Measurements from ENCODE around the gene SERGEF. TPM values are rescaled to one million over a fixed set of nuclear protein-coding genes. Genes with fewer than 3 reads are reported as not detected.

Gene SERGEF
- total RNA-seq, 3 donors from 2014 or later = 17.6 to 22.5 (median 18.6) TPM

DNA sequence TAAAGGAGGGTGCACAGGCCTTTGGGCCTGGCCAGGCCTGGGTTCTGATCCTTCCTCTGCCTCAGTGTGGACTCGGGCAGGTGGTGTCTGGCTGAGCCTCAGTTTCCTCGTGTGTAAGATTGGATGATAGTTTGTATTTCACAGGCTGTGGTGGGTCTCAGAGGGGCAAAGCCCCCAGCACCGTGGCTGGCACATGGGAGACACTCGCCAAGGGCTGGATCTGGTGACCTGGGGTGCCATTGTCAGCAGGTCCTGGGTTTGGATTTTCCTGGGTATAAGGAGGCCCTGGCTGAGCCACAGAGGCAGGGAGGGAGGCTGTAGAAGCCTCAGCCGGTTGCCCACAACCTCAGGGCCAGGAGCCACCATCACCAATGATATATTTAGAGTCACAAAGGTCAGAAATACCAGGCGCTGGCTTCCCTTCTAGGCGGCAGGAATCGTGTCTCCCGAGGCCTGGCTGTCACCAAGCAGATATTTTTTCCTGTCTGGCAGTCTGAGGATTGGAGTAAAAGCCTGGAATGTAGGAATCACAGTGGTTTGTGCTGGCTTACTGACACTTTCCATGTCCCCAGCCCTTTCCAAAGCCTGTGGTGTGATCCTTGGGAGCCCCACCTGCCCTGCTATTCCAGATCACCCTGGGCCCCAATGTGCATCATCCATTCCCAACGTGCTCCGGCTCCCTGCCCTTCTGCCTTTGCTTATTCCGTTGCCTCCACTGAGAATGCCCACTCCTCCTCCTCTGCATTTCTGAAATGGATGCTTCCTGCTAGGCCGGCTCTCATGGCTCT, 262.6 kb downstream of the SERGEF start:
- DNase-seq (no peak), ATAC-seq (no peak)
- Mint-ChIP-seq H3K36me3 (ENCODE audit: insufficient read depth) (no peaks in the 10 kb centered on the region), H3K9me3 (no peaks in the 10 kb centered on the region), H3K4me3 (no peak overlapping the region), H3K4me1 (ENCODE audit: low read depth) (no peaks in the 10 kb centered on the region), H3K27me3 (ENCODE audit: low read depth) (peaks cover 12% of the 10 kb centered on the region)

DNA sequence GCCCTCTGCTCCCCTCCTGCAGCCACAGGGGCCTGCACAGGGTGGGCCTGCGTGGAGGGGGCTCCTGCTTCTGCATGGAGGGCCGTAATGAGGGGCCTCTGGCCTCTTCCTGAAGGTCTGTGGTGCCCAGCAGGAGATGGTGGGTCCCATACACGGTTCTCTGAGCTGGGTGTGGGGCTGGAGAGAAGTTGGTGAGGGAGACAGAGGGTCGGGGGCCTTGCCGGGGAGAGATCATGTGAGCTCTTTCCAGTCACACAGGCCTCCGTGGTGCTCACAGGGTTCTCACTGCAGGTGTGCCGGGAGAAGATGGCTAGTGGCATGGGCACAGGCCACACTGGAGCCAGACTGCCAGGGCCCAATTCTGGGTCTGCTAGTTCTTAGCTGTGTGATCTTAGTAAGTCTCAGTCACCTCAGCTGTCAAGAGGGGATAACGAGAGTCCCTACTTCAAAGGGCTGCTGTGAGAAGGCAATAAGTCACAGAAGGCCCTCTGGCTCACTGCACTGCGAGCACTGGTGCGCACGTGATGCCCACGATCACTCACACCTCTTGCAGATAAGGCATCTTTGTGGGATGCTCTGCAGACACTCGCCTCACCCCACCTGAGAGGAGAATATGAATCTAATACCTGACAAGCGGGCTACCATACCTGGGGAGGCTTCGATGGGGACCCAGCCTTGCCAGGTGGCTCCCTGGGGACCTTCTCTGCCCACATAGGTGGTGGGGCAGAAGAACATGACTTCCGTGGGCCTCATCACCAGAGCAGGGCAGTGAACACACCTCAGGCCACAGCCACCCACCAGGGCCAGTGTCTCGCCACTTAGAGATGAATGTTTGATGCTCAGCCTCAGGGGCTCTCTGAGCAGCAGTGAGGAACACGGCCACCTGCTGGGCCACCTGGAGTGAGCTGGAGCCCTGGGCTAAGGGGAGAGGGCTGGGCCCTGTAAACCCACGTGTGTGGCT, 263.8 kb downstream of the SERGEF start:
- H3K9me3 Mint-ChIP-seq = no peaks in the 10 kb centered on the region
- no peak overlapping the region for H3K4me3 Mint-ChIP-seq
- H3K4me1 Mint-ChIP-seq (ENCODE audit: low read depth) = no peaks in the 10 kb centered on the region
- ATAC-seq (no peak), DNase-seq (no peak)
- H3K36me3 Mint-ChIP-seq (ENCODE audit: insufficient read depth) = no peaks in the 10 kb centered on the region
- peaks cover 18% of the 10 kb centered on the region for H3K27me3 Mint-ChIP-seq (ENCODE audit: low read depth)

DNA sequence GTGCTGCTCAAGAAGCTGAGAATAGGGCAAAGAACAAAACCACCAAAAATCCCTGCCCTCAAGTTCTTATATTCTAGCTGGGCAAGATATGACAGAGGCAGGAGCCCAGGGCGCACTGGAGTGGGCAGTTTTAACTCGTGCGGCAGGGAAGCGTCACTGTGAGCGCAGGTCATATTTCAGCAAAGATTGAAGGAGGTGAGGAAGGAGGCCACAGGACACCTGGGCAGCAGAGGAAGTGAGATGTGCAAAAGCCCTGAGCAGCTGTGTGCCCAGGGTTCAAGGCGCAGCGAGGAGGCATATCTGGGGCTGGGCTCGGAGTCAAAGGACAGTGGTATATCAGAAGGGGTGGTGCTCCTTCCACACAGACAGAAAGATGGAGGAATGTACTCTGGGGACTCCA, 264.8 kb downstream of the SERGEF start:
- Mint-ChIP-seq H3K4me1 (ENCODE audit: low read depth) (no peaks in the 10 kb centered on the region), H3K9me3 (no peaks in the 10 kb centered on the region), H3K36me3 (ENCODE audit: insufficient read depth) (no peaks in the 10 kb centered on the region), H3K27me3 (ENCODE audit: low read depth) (peaks cover 14% of the 10 kb centered on the region), H3K4me3 (no peak overlapping the region)
- ATAC-seq (no peak), DNase-seq (no peak)

DNA sequence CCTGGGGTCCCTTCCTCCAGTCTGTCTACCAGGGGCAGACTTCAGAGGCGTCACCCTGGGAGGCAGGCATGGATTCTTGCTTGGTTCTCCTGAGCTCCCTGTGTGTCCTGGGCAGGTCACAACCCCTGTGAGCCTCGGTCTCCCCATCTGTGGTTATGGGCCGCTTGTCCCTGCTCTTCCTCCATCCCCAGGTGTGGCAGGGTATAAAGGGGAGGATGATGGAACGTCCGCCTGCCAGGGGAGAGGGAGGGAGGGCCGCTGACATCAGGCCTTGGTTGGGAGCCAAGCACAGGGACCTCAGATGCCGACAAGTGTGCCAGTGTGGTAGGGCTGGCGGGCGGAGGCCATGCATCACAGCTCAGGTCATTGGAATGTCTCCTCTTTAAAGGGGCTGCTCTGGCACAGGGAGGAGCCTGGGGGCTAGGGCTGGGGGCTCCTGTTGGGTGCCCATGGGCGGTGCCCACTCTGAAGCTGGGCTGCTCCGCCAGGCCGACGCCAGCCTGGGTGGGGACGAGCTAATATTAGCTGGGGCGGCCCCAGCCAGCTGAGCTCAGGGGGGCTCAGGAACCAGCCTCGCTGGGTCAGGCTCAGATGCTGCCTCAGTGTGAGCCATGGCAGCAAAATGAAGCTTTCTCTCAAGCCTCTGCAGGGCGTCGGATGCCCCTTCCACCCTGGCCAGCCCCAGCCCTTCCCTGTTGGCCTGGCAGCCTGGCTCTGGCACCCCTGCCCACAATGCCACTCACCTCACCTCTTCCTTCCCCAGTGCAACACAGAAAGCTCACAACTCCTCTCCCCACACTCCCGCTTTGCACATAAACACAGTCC, 265.5 kb downstream of the SERGEF start:
- Mint-ChIP-seq H3K36me3 (ENCODE audit: insufficient read depth) (no peaks in the 10 kb centered on the region), H3K4me3 (no peak overlapping the region), H3K4me1 (ENCODE audit: low read depth) (no peaks in the 10 kb centered on the region), H3K9me3 (no peaks in the 10 kb centered on the region), H3K27me3 (ENCODE audit: low read depth) (peaks cover 14% of the 10 kb centered on the region)
- ATAC-seq (no peak), DNase-seq (no peak)

DNA sequence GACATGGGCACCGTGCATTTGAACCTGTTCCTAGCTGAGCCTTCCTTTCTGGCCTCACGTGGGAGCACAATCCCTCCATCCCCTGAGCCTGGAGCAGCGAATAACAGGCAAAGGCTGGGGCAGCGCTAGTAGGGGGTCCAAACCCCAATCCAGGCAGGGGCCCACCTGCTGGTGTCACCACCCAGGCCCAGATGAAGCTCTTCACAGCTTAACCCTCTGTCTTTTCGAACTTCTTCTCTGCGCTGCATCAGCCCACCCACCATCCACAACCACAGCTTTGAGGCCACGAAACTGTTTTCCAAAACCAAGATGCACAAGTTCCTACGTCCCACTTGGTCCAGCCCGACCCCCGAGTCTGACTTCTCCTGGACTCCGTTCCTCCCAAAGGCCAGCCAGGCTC, 266.8 kb downstream of the SERGEF start:
- Mint-ChIP-seq H3K4me1 (ENCODE audit: low read depth) (no peaks in the 10 kb centered on the region), H3K36me3 (ENCODE audit: insufficient read depth) (no peaks in the 10 kb centered on the region), H3K27me3 (ENCODE audit: low read depth) (peaks cover 22% of the 10 kb centered on the region), H3K4me3 (no peak overlapping the region), H3K9me3 (no peaks in the 10 kb centered on the region)
- DNase-seq = no peak
- no peak for ATAC-seq

DNA sequence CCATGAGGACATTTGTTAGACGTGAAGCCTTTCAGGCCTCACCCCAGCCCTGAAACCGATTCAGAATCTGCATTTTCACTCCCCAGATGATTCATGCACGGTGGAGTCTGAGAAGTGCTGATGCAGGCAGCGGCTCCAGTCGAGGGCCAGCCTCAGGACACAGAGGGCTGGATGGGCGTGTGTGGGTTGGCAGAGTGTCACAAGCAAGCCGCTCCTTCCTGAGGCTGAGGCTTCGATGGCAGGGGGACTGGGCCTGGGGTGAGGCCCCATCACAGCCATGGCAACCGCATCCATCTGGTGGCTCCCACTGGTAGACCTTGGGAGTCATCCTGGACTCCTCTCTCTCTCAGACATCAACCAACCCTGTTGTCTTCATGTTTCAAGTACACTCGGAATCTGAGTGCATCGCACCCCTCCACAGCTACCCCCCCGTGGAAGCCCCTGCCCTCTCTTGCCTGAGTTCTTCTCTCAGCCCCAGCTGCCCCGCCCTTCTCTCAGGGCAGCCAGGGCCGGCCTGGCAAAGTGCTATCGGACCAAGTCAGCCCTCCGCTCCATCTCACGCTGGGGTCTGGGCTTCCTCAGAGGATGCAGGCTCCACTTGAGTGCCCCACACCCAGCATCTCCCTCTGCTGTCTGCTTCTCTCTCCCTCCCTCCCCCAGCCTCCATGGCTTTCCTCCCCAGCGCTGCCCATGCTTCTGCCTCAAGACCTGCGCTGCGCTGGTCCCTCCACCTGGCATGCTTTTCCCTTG, 267.6 kb downstream of the SERGEF start:
- no peak overlapping the region for H3K4me3 Mint-ChIP-seq
- H3K4me1 Mint-ChIP-seq (ENCODE audit: low read depth) = no peaks in the 10 kb centered on the region
- DNase-seq (no peak), ATAC-seq (no peak)
- peaks cover 27% of the 10 kb centered on the region for H3K27me3 Mint-ChIP-seq (ENCODE audit: low read depth)
- H3K9me3 Mint-ChIP-seq = no peaks in the 10 kb centered on the region
- no peaks in the 10 kb centered on the region for H3K36me3 Mint-ChIP-seq (ENCODE audit: insufficient read depth)

DNA sequence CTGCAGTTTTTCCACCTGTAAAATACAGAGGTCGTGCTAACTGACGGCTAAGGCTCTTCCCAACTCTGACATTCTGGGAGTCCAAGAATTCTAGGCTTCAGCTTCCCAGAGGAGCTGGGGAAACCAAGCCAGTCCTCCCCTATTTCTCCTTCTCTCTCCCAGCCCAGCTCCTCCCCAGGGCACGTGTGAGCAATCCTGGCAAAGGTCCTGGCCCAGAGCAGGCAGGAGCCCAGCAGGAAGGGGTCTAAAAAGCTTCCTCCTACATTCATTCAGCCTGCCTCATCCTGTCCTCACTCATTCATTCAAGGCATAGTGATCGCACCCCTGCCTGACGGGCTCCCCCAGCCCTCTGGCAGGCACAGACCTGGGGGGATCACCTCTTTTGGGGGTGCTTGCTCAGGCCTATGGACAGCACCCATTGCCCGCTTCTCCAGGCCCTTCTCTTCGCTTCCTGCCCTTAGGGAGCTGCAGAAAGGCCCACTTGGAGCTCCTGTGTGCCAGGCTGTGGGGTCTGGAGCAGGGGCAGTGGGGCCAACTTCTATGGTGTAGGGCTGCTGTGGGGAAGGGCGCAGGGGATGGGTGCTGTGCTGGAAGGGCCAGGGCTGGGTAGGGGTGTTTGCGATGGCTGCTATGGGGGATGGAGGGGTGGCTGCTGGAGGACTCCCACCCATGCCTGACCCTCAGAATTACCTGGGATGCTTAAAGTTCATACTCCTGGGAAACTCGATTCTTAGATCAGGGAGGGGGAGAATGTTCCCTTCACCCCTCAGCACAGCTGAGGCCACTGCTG, 268.5 kb downstream of the SERGEF start:
- Mint-ChIP-seq H3K27me3 (ENCODE audit: low read depth) (peaks cover 29% of the 10 kb centered on the region), H3K36me3 (ENCODE audit: insufficient read depth) (no peaks in the 10 kb centered on the region), H3K4me1 (ENCODE audit: low read depth) (no peaks in the 10 kb centered on the region), H3K4me3 (no peak overlapping the region), H3K9me3 (no peaks in the 10 kb centered on the region)
- no peak for ATAC-seq
- no peak for DNase-seq

DNA sequence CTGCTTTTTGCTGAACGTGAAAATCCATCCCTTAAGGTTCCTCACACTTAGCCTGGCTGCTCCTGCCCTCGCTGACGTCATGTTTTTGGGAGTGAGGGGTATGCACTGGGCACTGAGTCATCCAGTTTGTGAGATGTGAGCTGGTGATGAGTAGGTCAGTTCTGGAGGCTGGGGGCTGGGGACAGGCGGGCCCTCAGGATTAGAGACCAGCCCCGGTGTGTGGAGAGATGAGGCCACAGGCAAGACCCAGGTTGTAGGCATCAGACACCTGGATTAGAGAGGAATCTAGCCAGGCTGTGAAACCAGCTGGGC, 269.1 kb downstream of the SERGEF start:
- no peaks in the 10 kb centered on the region for H3K9me3 Mint-ChIP-seq
- H3K4me1 Mint-ChIP-seq (ENCODE audit: low read depth) = no peaks in the 10 kb centered on the region
- no peaks in the 10 kb centered on the region for H3K36me3 Mint-ChIP-seq (ENCODE audit: insufficient read depth)
- no peak for ATAC-seq
- H3K27me3 Mint-ChIP-seq (ENCODE audit: low read depth) = peaks cover 29% of the 10 kb centered on the region
- H3K4me3 Mint-ChIP-seq = no peak overlapping the region
- DNase-seq = no peak

DNA sequence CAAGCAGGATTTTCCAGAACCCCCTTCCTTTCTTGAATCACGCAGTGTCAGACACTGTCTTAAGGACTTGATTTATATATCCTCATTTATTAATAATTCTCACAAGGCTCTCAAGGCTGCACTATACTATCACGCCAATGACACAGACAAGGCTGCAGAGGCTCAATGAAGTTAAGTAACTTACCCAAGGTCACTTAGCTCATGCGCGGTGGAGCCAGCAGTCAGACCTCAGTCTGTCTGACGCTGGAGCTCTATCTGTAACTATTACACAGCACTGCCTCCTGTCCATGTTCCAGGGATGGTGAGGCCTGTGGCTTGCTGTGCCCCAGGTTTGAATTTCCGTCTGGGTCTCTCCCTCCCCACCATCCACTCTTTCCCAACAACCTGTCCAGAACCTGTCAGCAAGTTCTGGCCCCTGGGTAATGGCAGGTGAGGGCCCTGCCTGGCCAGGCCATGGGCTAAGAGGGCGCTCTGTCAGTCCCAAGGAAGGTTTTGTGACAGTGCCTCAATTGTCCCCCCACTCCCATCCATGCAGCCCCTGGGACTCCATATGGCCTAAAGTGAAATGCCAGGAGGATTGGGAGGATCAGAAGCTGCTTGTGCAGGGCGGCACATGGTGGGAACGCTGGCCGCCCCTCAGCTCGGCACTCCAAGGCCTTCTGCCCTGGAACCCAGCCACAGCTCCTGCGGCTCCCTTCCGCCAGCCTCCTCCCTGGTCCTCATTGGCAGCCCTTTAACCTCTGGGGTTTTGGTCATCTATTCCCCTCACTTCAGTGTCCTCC, 269.6 kb downstream of the SERGEF start:
- Mint-ChIP-seq H3K36me3 (ENCODE audit: insufficient read depth) (no peaks in the 10 kb centered on the region), H3K4me1 (ENCODE audit: low read depth) (no peaks in the 10 kb centered on the region), H3K4me3 (no peak overlapping the region), H3K9me3 (no peaks in the 10 kb centered on the region), H3K27me3 (ENCODE audit: low read depth) (peaks cover 33% of the 10 kb centered on the region)
- ATAC-seq = no peak
- no peak for DNase-seq

DNA sequence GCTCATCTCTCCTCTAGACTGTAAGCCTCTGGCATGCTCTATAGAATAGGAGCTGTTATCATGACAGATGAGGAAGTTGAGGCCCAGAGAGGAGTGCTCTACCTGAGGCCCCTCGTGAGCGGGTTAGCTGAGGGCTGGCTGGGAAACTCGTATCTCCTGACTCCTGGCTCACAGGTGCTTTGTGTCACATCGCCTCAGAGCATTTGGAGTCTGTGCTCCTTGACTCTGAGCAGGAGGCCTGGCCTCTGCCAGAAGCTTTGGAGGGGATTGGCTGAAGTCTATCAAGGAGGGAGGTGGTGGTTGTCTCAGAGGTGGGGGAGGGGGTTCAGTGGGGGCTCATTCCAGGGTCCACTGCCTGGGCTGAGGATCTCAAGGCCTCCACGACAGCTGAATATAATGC, 270.8 kb downstream of the SERGEF start:
- no peak for ATAC-seq
- H3K27me3 Mint-ChIP-seq (ENCODE audit: low read depth) = peaks cover 39% of the 10 kb centered on the region

DNA sequence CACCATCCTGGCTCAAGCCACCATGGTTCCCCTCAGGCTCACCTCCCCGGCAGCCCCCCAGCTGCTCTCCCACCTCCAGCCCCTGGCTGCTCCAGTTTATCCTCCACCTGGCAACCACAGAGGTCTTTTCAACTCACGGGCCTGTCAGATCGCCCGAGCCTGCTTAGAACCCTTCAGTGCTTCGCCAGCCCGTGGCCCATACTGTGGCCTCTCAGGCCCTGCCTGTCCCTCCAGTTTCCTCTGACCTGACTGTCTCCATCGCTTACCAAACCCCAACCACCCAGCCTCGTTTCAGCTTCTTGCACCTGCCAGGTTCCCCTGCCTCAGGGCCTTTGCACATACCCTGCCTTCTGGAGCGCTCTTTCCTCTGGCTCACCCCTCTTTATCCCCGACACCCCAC, 271.4 kb downstream of the SERGEF start:
- no peak for DNase-seq

More for the DNA sequence above, 270.8 kb downstream of the SERGEF start:
- H3K9me3 Mint-ChIP-seq = no peaks in the 10 kb centered on the region
- H3K4me1 Mint-ChIP-seq (ENCODE audit: low read depth) = no peaks in the 10 kb centered on the region
- H3K4me3 Mint-ChIP-seq = no peak overlapping the region
- DNase-seq = no peak
- no peaks in the 10 kb centered on the region for H3K36me3 Mint-ChIP-seq (ENCODE audit: insufficient read depth)

DNA sequence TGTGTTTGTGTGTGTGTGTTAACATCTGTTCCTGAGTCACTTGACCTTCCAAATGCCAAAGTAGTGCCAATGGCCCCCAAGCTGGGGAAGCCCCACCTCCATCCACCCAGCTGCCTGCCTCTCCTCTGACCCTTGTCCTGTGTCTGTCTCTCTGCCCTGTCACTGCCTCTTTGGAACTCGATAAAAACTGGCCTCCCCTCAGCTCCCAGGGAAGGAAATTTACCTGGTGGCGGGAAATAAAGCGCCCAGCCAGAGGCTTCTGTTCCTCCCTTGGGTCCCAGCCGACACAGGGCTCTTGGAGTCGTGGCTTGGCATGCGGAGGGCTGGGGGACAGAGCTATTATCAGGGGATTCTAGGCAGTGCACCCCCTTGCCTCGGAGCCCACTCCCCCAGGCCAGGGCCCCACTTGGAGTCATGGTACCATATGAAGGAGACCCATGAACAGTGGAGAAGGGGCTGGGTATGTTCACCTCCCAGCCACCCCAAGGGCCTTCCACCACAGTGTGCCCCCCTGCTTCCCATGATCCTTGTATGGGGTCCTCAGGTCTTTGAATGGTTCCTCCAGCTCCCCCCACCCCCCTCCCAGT, 272.1 kb downstream of the SERGEF start:
- no peaks in the 10 kb centered on the region for H3K36me3 Mint-ChIP-seq (ENCODE audit: insufficient read depth)
- H3K27me3 Mint-ChIP-seq (ENCODE audit: low read depth) = peaks cover 45% of the 10 kb centered on the region
- H3K4me1 Mint-ChIP-seq (ENCODE audit: low read depth) = peaks cover 2% of the 10 kb centered on the region
- no peaks in the 10 kb centered on the region for H3K9me3 Mint-ChIP-seq
- ATAC-seq (no peak), DNase-seq (no peak)
- no peak overlapping the region for H3K4me3 Mint-ChIP-seq

More for the DNA sequence above, 271.4 kb downstream of the SERGEF start:
- no peaks in the 10 kb centered on the region for H3K4me1 Mint-ChIP-seq (ENCODE audit: low read depth)
- H3K27me3 Mint-ChIP-seq (ENCODE audit: low read depth) = peaks cover 42% of the 10 kb centered on the region
- no peak for ATAC-seq
- no peaks in the 10 kb centered on the region for H3K36me3 Mint-ChIP-seq (ENCODE audit: insufficient read depth)
- H3K9me3 Mint-ChIP-seq = no peaks in the 10 kb centered on the region
- H3K4me3 Mint-ChIP-seq = no peak overlapping the region

Data from activated T-cell treated with anti-CD3 and anti-CD28 coated beads, Interleukin-2, amount 50 U/mL, for 4 hours (primary cell).